Left kidney (tissue), 2 donors: Measurements from ENCODE around the gene KLLN. TPM values are rescaled to one million over a fixed set of nuclear protein-coding genes. Genes with fewer than 3 reads are reported as not detected.
"Not testable (repeated sequence)": the region's sequence is repeated elsewhere in the genome, so short reads cannot be mapped to it uniquely, and the experiment has no call there.

ENCODE experiments used
- DNase-seq: peaks from one replicate; pipeline ENCODE4 v3.0.0-alpha.2; 2013
- polyA plus RNA-seq: library from polyadenylated mRNA; unstranded; fragments of 120-200 nt; gene quantifications from one replicate; pipeline ENCODE4 v1.2.1, GENCODE V29; 2013; ENCODE audit not compliant: insufficient read length

Gene KLLN
- polyA plus RNA-seq, 1 donor = 1.5 TPM

GRCh38 chr10:87843714-87844113, 19.6 kb downstream of the KLLN start:
- DNase-seq = no peak

- no peak for DNase-seq
Measured at GRCh38 chr10:87842776-87843497, 20.4 kb downstream of the KLLN start.

- no peak for DNase-seq
Measured at GRCh38 chr10:87842220-87842641, 21.1 kb downstream of the KLLN start.

GRCh38 chr10:87841186-87841585, 22.1 kb downstream of the KLLN start:
- no peak for DNase-seq

- DNase-seq = no peak
Measured at GRCh38 chr10:87838650-87839049, 24.7 kb downstream of the KLLN start.

GRCh38 chr10:87837445-87837844, 25.9 kb downstream of the KLLN start:
- no peak for DNase-seq

- DNase-seq = no peak
Measured at GRCh38 chr10:87836098-87836497, 27.2 kb downstream of the KLLN start.

GRCh38 chr10:87829986-87830729, 33.2 kb downstream of the KLLN start:
- no peak for DNase-seq

- DNase-seq = not testable (repeated sequence)
Measured at GRCh38 chr10:87829051-87829450, 34.3 kb downstream of the KLLN start.

GRCh38 chr10:87827681-87828080, 35.7 kb downstream of the KLLN start:
- DNase-seq = no peak

- DNase-seq = no peak
Measured at GRCh38 chr10:87826653-87827052, 36.7 kb downstream of the KLLN start.

GRCh38 chr10:87819289-87819585, 44.1 kb downstream of the KLLN start:
- no peak for DNase-seq

GRCh38 chr10:87818505-87819288, 44.6 kb downstream of the KLLN start:
- DNase-seq = peak; percentile 29

GRCh38 chr10:87817609-87818504, 45.5 kb downstream of the KLLN start, which contains the start of gene ATAD1:
ATAD1 (minus strand) TSS chr10:87818226; CDS start chr10:87814599, 3,627 bp downstream.
- peak; percentile 87 for DNase-seq

- DNase-seq = no peak
Measured at GRCh38 chr10:87816898-87817608, 46.3 kb downstream of the KLLN start.

GRCh38 chr10:87816163-87816897, 47.0 kb downstream of the KLLN start:
- DNase-seq = no peak
